Heart left ventricle (tissue), 16 donors: ENCODE results near the gene ARSB. TPM values are rescaled to one million over a fixed set of nuclear protein-coding genes. Genes with fewer than 3 reads are reported as not detected.

Experiments
- ATAC-seq, 4 donors: fragments of 200-7000 bp; cut with Tn5 transposase; one replicate each; pipeline ENCODE4 v1.9.1; 2020 to 2022; ENCODE audit warnings: moderate library complexity in 4 of 4, mild to moderate bottlenecking in 3 of 4, moderate number of reproducible peaks in 1 of 4
- DNase-seq, 5 donors: peaks; one replicate each; pipeline ENCODE4 v3.0.0-alpha.2; 2020
- H3K27ac ChIP-seq, 12 donors: fragments of 200-600 bp; sonication (generic) in 4 of 12; one replicate each; pipeline versions ENCODE4 v1.5.0 to v1.8.0; 2016 to 2022; ENCODE audit warnings: mild to moderate bottlenecking in 2 of 12
- H3K27me3 ChIP-seq, 9 donors: fragments of 200-600 bp; sonication (generic) in 2 of 9; one replicate each; pipeline versions ENCODE4 v1.5.1 to v1.8.0; 2016 to 2022; ENCODE audit warnings: mild to moderate bottlenecking in 3 of 9
- H3K36me3 ChIP-seq, 9 donors: fragments of 200-600 bp; sonication (generic) in 2 of 9; one replicate each; pipeline versions ENCODE4 v1.5.0 to v1.8.0; 2018 to 2022; ENCODE audit warnings: mild to moderate bottlenecking in 2 of 9
- H3K4me1 ChIP-seq, 12 donors: fragments of 200-600 bp; sonication (generic) in 4 of 12; one replicate each; pipeline versions ENCODE4 v1.5.0 to v1.8.0; 2016 to 2022; ENCODE audit warnings: mild to moderate bottlenecking in 3 of 12
- H3K4me3 ChIP-seq, 12 donors: fragments of 200-600 bp; sonication (generic) in 4 of 12; one replicate each; pipeline versions ENCODE4 v1.5.0 to v1.8.0; 2017 to 2022; ENCODE audit warnings: mild to moderate bottlenecking in 9 of 12, moderate library complexity in 4 of 12
- H3K9me3 ChIP-seq, 12 donors: fragments of 200-600 bp; sonication (generic) in 4 of 12; one replicate each; pipeline versions ENCODE4 v1.5.0 to v1.8.0; 2016 to 2022; ENCODE audit warnings: mild to moderate bottlenecking in 1 of 12
- CTCF ChIP-seq, 12 donors: fragments of 200-600 bp; sonication (generic) in 4 of 12; IDR thresholded peaks; one replicate each; pipeline versions ENCODE4 v1.5.0 to v1.8.0; 2018 to 2022; ENCODE audit warnings: antibody characterized with exemption in 12 of 12, mild to moderate bottlenecking in 5 of 12
- POLR2A ChIP-seq, 2 donors: fragments of 450-650 bp; IDR thresholded peaks; one replicate each; pipeline ENCODE4 v1.6.1; 2017; ENCODE audit warnings: antibody characterized with exemption in 2 of 2, mild to moderate bottlenecking in 2 of 2, moderate library complexity in 2 of 2
- WGBS, 4 donors: extraction: QIAGEN DNeasy Blood & Tissue Kit in 2 of 4; methylation state at CpG; one replicate each; pipeline versions ENCODE4 v1.1.5 to v1.1.7; 2013 to 2018; 5-methylcytosine and 5-hydroxymethylcytosine counted together
- intact Hi-C, 10 donors: fragments of 100-400 bp; cut with DNase I; formaldehyde crosslinking; loops; one replicate each; pipeline versions ENCODE4 v1.11.1 to v1.14.2; 2022
- polyA plus RNA-seq, 2 donors: library from polyadenylated mRNA; stranded (reverse); fragments of 200-250 nt; gene quantifications; one replicate each; pipeline ENCODE4 v1.2.3, GENCODE V29; 2013
- total RNA-seq, 9 donors: library from RNA; depleted of rRNA in 2 of 9; stranded (reverse); fragments of >200 nt in 2 of 9; fragmentation: NEBNext Ultra II Directional in 3 of 9; extraction: Animal tissue kit (Norgen Biotek cat#: 25700) in 3 of 9; gene quantifications; one replicate each; pipeline versions ENCODE4 v1.1.0 to v1.2.4, GENCODE V29; 2016 to 2023
- donor health status: ischemic (EF 13 %, LVEDD 7.1; RV severe dilation, severe dysfunction).
- donor health status: healthy with polysubstance abuse.
- donor health status: DM: no; HTN: yes; CAD: no.
- donor health status: DM: no; HTN: no; CAD: no.
- donor health status: ischemic (EF 25% LVEDD 6.9; RV normal size, moderate dysfunction).
- donor health status: ischemic (EF 25% LVEDD 5.7; RV mildly dilated, moderate dysfunction).
- donor health status: healthy.
- donor health status: DM: yes; HTN: yes; CAD: no.
- donor health status: ischemic (EF 35%, LVEDD 5.7; RV mildly dilated, moderate dysfunction).
- donor health status: nonischemic (EF 11% LVEDD 7.7; RV severe dilation, severe dysfunction).
- donor health status: DM: yes; HTN: yes; CAD: no.
- donor health status: PGD.
- donor health status: ischemic (EF 29% LVEDD 5.4; RV normal size, mild dysfunction).
- donor health status: nonischemic (EF 23%, LVEDD 6.1; RV moderate dilation, normal function).

Gene ARSB
- total and polyA plus RNA-seq, 11 donors: 2.2 to 25.8 (median 14.4) TPM

DNA sequence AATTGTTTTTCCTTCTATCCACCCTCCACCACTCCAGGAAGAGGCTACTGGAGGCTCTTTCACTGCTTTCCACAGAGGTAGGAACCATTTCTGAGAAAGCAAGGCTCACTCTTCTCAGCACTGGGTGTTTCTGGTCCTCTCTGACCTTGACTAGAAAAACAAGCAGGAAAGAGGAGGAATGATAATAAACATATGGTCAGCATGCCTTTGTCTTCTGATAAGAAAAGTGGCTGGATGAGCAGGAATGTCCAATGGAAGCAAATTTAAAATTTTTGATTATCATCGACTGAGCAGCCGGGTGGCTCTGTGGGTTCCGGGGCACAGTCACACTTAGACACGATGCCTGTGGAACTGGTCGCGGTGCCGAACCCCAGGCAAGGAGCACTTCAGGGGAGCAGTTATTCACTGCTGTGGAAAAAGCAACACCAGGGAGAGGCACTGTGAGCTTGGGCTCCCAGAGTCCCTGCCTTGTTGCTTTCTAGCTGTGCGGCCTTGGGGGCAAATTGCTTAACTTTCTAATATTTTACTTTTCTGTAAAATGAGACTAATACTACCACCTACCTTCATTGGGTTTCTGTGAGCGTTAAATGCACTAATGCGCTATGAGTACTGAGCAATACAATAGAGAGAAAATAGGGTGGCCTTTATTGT is 179.5 kb downstream of the ARSB start:
- ATAC-seq (no peak), DNase-seq (no peak)
- Histone ChIP-seq H3K4me3 (no peak overlapping the region), H3K27ac (no peak overlapping the region), H3K36me3 (no peaks in the 10 kb centered on the region), H3K27me3 (no peaks in the 10 kb centered on the region), H3K9me3 (no peaks in the 10 kb centered on the region), H3K4me1 (peaks cover 0 to 36% (median 15%) of the 10 kb centered on the region in 12 donors)
- TF ChIP-seq POLR2A (IDR thresholded peaks at IDR 0.05) (no peak), CTCF (IDR thresholded peaks at IDR 0.05) (no peak)
- WGBS, 4 donors: 87 to 90% (median 88%) methylated on average over 10 of the region's 10 CpGs
- intact Hi-C loops: loop anchor here in 1 of 10 donors (10.0 kb wide), 1 partner anchor 161 kb away; the partner anchor contains the start of gene LHFPL2

DNA sequence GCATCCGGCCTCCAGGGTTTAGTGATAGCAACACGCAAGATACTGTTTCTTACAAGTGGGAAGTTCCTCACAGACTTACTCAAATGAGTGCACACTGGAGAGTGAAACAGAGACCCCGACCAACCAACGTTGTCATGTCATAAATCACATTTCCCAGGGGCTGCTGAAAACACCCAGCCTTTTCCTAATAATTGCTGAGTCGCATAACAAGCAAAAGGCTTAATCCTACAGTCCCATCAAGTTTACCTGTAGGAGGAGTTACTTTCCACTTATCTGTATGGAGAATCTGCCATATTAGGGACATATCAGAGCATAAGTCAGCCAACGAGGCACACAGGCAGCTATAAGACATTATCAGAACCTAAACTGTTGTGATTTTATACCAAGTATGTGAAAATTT is 180.1 kb downstream of the ARSB start:
- H3K27ac ChIP-seq: no peak overlapping the region
- 90 to 95% (median 92%) methylated on average over 6 of the region's 6 CpGs for WGBS, 4 donors
- no peaks in the 10 kb centered on the region for H3K9me3 ChIP-seq
- no peak for DNase-seq
- peaks cover 0 to 30% (median 11%) of the 10 kb centered on the region in 12 donors for H3K4me1 ChIP-seq
- ATAC-seq: no peak
- H3K4me3 ChIP-seq: no peak overlapping the region
- intact Hi-C loops: loop anchor here in 1 of 10 donors (10.0 kb wide), 1 partner anchor 160 kb away; the partner anchor contains the start of gene LHFPL2
- H3K27me3 ChIP-seq: no peaks in the 10 kb centered on the region
- no peaks in the 10 kb centered on the region for H3K36me3 ChIP-seq
- TF ChIP-seq CTCF (IDR thresholded peaks at IDR 0.05) (no peak), POLR2A (IDR thresholded peaks at IDR 0.05) (no peak)

DNA sequence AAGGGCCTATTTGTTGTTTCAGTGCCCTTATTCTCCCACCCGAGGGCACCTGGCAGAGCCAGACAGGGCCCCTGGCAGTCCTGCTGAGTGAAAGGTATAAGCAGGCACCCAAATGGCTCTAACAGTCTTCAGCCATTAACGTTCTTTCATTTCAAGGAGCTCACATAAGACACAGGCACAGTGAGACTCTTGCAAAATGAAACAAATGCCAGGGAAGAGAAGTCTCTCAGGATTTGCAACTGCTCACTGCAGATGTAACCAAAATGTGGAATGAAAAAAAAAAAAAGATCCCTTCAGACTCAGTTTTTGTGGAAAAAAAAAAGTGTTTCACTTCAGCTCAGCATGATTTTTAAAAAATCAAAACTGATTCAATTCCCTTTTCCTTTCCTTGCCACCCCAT is 181.2 kb downstream of the ARSB start:
- ATAC-seq: no peak
- 84 to 90% (median 86%) methylated on average over 2 of the region's 2 CpGs for WGBS, 4 donors
- no peaks in the 10 kb centered on the region for H3K36me3 ChIP-seq
- no peak for TF ChIP-seq POLR2A (IDR thresholded peaks at IDR 0.05)
- no peak for TF ChIP-seq CTCF (IDR thresholded peaks at IDR 0.05)
- H3K27ac ChIP-seq: peak overlapping the region in 4 of 12 donors; percentile 10 to 64 (median 40)
- H3K27me3 ChIP-seq: no peaks in the 10 kb centered on the region
- DNase-seq: no peak
- no peaks in the 10 kb centered on the region for H3K9me3 ChIP-seq
- no peak overlapping the region for H3K4me3 ChIP-seq
- H3K4me1 ChIP-seq: peaks cover 0 to 20% (median 4%) of the 10 kb centered on the region in 12 donors
- intact Hi-C loops: loop anchor here in 1 of 10 donors (10.0 kb wide), 1 partner anchor 159 kb away; the partner anchor contains the start of gene LHFPL2

DNA sequence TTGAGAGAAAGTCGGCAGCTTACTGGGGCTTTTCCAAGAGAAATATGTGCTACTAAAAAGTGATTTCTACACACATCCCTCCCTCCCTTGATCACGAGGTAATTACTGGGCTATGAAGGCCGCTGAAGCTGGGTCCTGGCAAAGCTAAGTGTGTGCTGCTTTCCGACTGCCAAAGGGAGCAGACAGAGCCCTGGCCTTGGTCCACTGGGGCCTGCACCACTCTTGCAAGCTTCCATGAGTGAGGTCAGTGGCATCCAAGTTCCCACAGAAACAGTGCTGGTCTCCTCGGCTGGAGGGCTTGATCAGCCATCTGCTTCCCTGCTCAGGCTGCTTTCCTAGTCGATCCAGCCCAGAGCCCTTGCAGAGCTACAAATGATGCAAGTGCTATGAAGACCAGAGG is 181.8 kb downstream of the ARSB start:
- 35 to 74% (median 61%) methylated on average over 6 of the region's 6 CpGs for WGBS, 4 donors
- TF ChIP-seq CTCF (IDR thresholded peaks at IDR 0.05) (no peak), POLR2A (IDR thresholded peaks at IDR 0.05) (no peak)
- H3K27ac ChIP-seq: peak overlapping the region in 5 of 12 donors; percentile 12 to 64 (median 37)
- DNase-seq (peak; percentile 37 to 89 (median 80)), ATAC-seq (peak; percentile 72 to 92 (median 82))
- H3K4me1 ChIP-seq: peaks cover 0 to 15% (median 2%) of the 10 kb centered on the region in 12 donors
- no peaks in the 10 kb centered on the region for H3K36me3 ChIP-seq
- no peak overlapping the region for H3K4me3 ChIP-seq
- H3K27me3 ChIP-seq: no peaks in the 10 kb centered on the region
- intact Hi-C loops: loop anchor here in 1 of 10 donors (10.0 kb wide), 1 partner anchor 159 kb away; the partner anchor contains the start of gene LHFPL2
- no peaks in the 10 kb centered on the region for H3K9me3 ChIP-seq
